ENCODE results near the gene MUC5AC.

MUC5AC gene

GRCh38 chr11:1121813-1122663, 35.7 kb upstream of the MUC5AC start:
- no peak for DNase-seq (ENCODE audit: low read depth, low spot score)
- no peak for TF ChIP-seq CTCF (IDR thresholded peaks at IDR 0.05; ENCODE audit: low read depth, low read length)
- no peak overlapping the region for H3K4me3 ChIP-seq (ENCODE audit: low read depth, low read length)
- in situ Hi-C loops (cut with HindIII; ENCODE audit: low sequenced_read_pairs) = no loop called here

- in situ Hi-C loops (cut with HindIII; ENCODE audit: low sequenced_read_pairs) = no loop called here
- TF ChIP-seq CTCF (IDR thresholded peaks at IDR 0.05; ENCODE audit: low read depth, low read length) = no peak
- H3K4me3 ChIP-seq (ENCODE audit: low read depth, low read length) = no peak overlapping the region
- no peak for DNase-seq (ENCODE audit: low read depth, low spot score)
Measured at GRCh38 chr11:1122664-1123002, 35.1 kb upstream of the MUC5AC start.

- in situ Hi-C loops (cut with HindIII; ENCODE audit: low sequenced_read_pairs) = no loop called here
- TF ChIP-seq CTCF (IDR thresholded peaks at IDR 0.05; ENCODE audit: low read depth, low read length) = no peak
- H3K4me3 ChIP-seq (ENCODE audit: low read depth, low read length) = no peak overlapping the region
- no peak for DNase-seq (ENCODE audit: low read depth, low spot score)
Measured at GRCh38 chr11:1123970-1124369, 33.8 kb upstream of the MUC5AC start.

- in situ Hi-C loops (cut with HindIII; ENCODE audit: low sequenced_read_pairs) = no loop called here
- H3K4me3 ChIP-seq (ENCODE audit: low read depth, low read length) = no peak overlapping the region
- TF ChIP-seq CTCF (IDR thresholded peaks at IDR 0.05; ENCODE audit: low read depth, low read length) = no peak
- no peak for DNase-seq (ENCODE audit: low read depth, low spot score)
Measured at GRCh38 chr11:1125803-1126202, 31.9 kb upstream of the MUC5AC start.

- in situ Hi-C loops (cut with HindIII; ENCODE audit: low sequenced_read_pairs) = no loop called here
- TF ChIP-seq CTCF (IDR thresholded peaks at IDR 0.05; ENCODE audit: low read depth, low read length) = no peak
Measured at GRCh38 chr11:1126491-1126926, 31.2 kb upstream of the MUC5AC start.

GRCh38 chr11:1126935-1127663, 30.7 kb upstream of the MUC5AC start:
- no peak for TF ChIP-seq CTCF (IDR thresholded peaks at IDR 0.05; ENCODE audit: low read depth, low read length)
- no peak for DNase-seq (ENCODE audit: low read depth, low spot score)
- in situ Hi-C loops (cut with HindIII; ENCODE audit: low sequenced_read_pairs) = no loop called here
- no peak overlapping the region for H3K4me3 ChIP-seq (ENCODE audit: low read depth, low read length)

More at GRCh38 chr11:1126491-1126926, 31.2 kb upstream of the MUC5AC start:
- H3K4me3 ChIP-seq (ENCODE audit: low read depth, low read length) = no peak overlapping the region
- DNase-seq (ENCODE audit: low read depth, low spot score) = no peak

All from astrocyte of the spinal cord (primary cell).